Upper lobe of left lung (tissue), 4 donors: ENCODE results near the gene ODAD4.

Experiments
- POLR2A ChIP-seq, 4 donors: fragments of 450-650 bp; IDR thresholded peaks; one replicate each; pipeline ENCODE4 v1.5.1; 2016 to 2017; ENCODE audit warnings: antibody characterized with exemption in 4 of 4, mild to moderate bottlenecking in 2 of 4
- POLR2AphosphoS5 ChIP-seq, 2 donors: sonication (generic); formaldehyde crosslinking; IDR thresholded peaks; one replicate each; pipeline ENCODE4 v1.5.1; 2017; ENCODE audit warnings: antibody characterized with exemption in 2 of 2

GRCh38 chr17:41891135-41892020 is 39.0 kb upstream of the ODAD4 start:
- no peak for TF ChIP-seq POLR2AphosphoS5 (IDR thresholded peaks at IDR 0.05)
- no peak for TF ChIP-seq POLR2A (IDR thresholded peaks at IDR 0.05)
